Liver (tissue), 9 donors: Measurements from ENCODE around the gene ADAM19. TPM values are rescaled to one million over a fixed set of nuclear protein-coding genes. Genes with fewer than 3 reads are reported as not detected.
A peak's percentile ranks its signal among the peaks of the same experiment; 100 is the strongest.

Experiments
- DNase-seq: peaks from one replicate; pipeline ENCODE4 v3.0.0-alpha.2; 2017; ENCODE audit warnings: low spot score
- H3K27ac ChIP-seq, 2 donors: one replicate each; pipeline ENCODE4 v1.7.0; 2013; ENCODE audit warnings: inconsistent platforms in 2 of 2, low read length in 2 of 2, control low read depth in 1 of 2, low read depth in 1 of 2, mild to moderate bottlenecking in 1 of 2
- H3K27me3 ChIP-seq, 4 donors: one replicate each; pipeline versions ENCODE4 v1.6.1 to v1.7.0; 2013; ENCODE audit warnings: low read length in 3 of 4, inconsistent platforms in 1 of 4, mild to moderate bottlenecking in 1 of 4, moderate library complexity in 1 of 4; ENCODE audit not compliant: control insufficient read depth in 4 of 4, insufficient read depth in 4 of 4
- H3K36me3 ChIP-seq, 4 donors: one replicate each; pipeline versions ENCODE4 v1.6.1 to v1.7.0; 2013; ENCODE audit warnings: low read length in 3 of 4, mild to moderate bottlenecking in 3 of 4, low read depth in 1 of 4, moderate library complexity in 1 of 4; ENCODE audit not compliant: control insufficient read depth in 4 of 4, insufficient read depth in 3 of 4
- H3K4me1 ChIP-seq, 4 donors: one replicate each; pipeline versions ENCODE4 v1.6.1 to v1.7.0; 2013; ENCODE audit warnings: low read length in 3 of 4, mild to moderate bottlenecking in 3 of 4, moderate library complexity in 1 of 4; ENCODE audit not compliant: control insufficient read depth in 4 of 4, insufficient read depth in 4 of 4
- H3K4me3 ChIP-seq, 3 donors: one replicate each; pipeline versions ENCODE4 v1.6.1 to v1.7.0; 2013; ENCODE audit warnings: low read length in 3 of 3, control low read depth in 1 of 3, low read depth in 1 of 3, mild to moderate bottlenecking in 1 of 3
- H3K9ac ChIP-seq, 2 donors: one replicate each; pipeline ENCODE4 v1.7.0; 2013; ENCODE audit warnings: low read length in 2 of 2, mild to moderate bottlenecking in 2 of 2, moderate library complexity in 2 of 2, control low read depth in 1 of 2, low read depth in 1 of 2
- H3K9me3 ChIP-seq, 4 donors: one replicate each; pipeline versions ENCODE4 v1.6.1 to v1.7.0; 2013; ENCODE audit warnings: low read length in 3 of 4; ENCODE audit not compliant: control insufficient read depth in 4 of 4
- EGR1 ChIP-seq, 2 donors: IDR thresholded peaks; 2 replicates each; pipeline ENCODE4 v1.6.1; 2016 to 2018; ENCODE audit warnings: antibody characterized with exemption in 2 of 2, low read depth in 2 of 2
- FOXA1 ChIP-seq: IDR thresholded peaks from 2 replicates; pipeline ENCODE4 v1.6.1; 2016; ENCODE audit warnings: antibody characterized with exemption
- HNF4G ChIP-seq: IDR thresholded peaks from 2 replicates; pipeline ENCODE4 v1.6.1; 2016; ENCODE audit warnings: antibody characterized with exemption
- RXRA ChIP-seq, 2 donors: IDR thresholded peaks; 2 replicates each; pipeline ENCODE4 v1.6.1; 2017 to 2018; ENCODE audit warnings: antibody characterized with exemption in 2 of 2, mild to moderate bottlenecking in 1 of 2
- SP1 ChIP-seq: IDR thresholded peaks from 2 replicates; pipeline ENCODE4 v1.6.1; 2018; ENCODE audit warnings: antibody characterized with exemption, mild to moderate bottlenecking
- TAF1 ChIP-seq: conservative IDR thresholded peaks from 2 replicates; pipeline ENCODE4 v1.6.1; 2016; ENCODE audit warnings: antibody characterized with exemption, mild to moderate bottlenecking
- YY1 ChIP-seq: IDR thresholded peaks from 2 replicates; pipeline ENCODE4 v1.6.1; 2016; ENCODE audit warnings: antibody characterized with exemption, mild to moderate bottlenecking
- WGBS: extraction: QIAGEN DNeasy Blood & Tissue Kit; methylation state at CpG from one replicate; pipeline ENCODE4 v1.1.7; 2013; 5-methylcytosine and 5-hydroxymethylcytosine counted together
- polyA plus RNA-seq, 2 donors: library from polyadenylated mRNA; stranded (reverse) in 1 of 2; unstranded in 1 of 2; fragments of 200-250 nt in 1 of 2; fragments of >200 nt in 1 of 2; fragmentation: Nextera tagmentation in 1 of 2; extraction: Ambion mirVana in 1 of 2; gene quantifications; one replicate each; pipeline versions ENCODE4 v1.2.1 to v1.2.3, GENCODE V29; 2013 to 2015
- total RNA-seq, 2 donors: library from RNA; depleted of rRNA; stranded (reverse); fragments of >200 nt; gene quantifications; one replicate each; pipeline ENCODE4 v1.2.3, GENCODE V29; 2014
- TF ChIP-seq, protein P1 (sequence below): fragments of 150-350 bp; IDR thresholded peaks from 2 replicates; pipeline ENCODE4 v1.5.1; 2017; ENCODE audit warnings: improper control_type of control experiment, low read depth, low read length; ENCODE audit not compliant: missing input control
- TF ChIP-seq, protein P2 (sequence below): IDR thresholded peaks from 2 replicates; pipeline ENCODE4 v1.6.1; 2016; ENCODE audit warnings: antibody characterized with exemption
- donor health status: healthy.
- donor health status: healthy.
- donor health status: healthy.
- donor health status: healthy.
- donor health status: healthy.

Gene ADAM19
- total and polyA plus RNA-seq, 4 donors = 2.4 to 7.1 (median 2.9) TPM

DNA sequence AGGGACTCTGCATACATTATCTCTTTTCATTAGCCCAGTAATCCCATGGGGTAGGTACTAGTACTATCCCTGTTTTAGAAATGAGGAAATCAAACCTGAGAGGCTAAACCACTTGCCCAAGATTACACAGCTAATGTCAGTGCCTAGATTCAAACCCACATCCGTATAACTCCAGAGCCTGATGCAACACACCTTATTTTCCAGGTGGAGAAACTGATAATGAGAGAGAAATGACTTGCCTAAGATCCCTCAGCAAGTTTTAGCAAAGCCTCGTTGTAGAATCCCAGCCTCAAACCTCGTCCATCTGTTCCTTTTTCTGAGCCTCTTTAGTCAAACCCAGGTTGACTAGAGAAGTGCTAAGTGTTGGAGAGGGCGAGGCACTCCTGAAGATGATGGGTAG is 1.1 kb upstream of the ADAM19 start:
- peaks cover 0 to 13% (median 7%) of the 10 kb centered on the region in 4 donors for H3K4me1 ChIP-seq
- H3K36me3 ChIP-seq = no peaks in the 10 kb centered on the region
- H3K9ac ChIP-seq = no peak overlapping the region
- H3K4me3 ChIP-seq = no peak overlapping the region
- no peaks in the 10 kb centered on the region for H3K27me3 ChIP-seq
- WGBS = 86% methylated on average over 4 of the region's 4 CpGs
- H3K27ac ChIP-seq = no peak overlapping the region
- no peaks in the 10 kb centered on the region for H3K9me3 ChIP-seq
- TF ChIP-seq TAF1 = no peak
- TF ChIP-seq RXRA (IDR thresholded peaks at IDR 0.05) = no peak
- TF ChIP-seq, protein P1, sequence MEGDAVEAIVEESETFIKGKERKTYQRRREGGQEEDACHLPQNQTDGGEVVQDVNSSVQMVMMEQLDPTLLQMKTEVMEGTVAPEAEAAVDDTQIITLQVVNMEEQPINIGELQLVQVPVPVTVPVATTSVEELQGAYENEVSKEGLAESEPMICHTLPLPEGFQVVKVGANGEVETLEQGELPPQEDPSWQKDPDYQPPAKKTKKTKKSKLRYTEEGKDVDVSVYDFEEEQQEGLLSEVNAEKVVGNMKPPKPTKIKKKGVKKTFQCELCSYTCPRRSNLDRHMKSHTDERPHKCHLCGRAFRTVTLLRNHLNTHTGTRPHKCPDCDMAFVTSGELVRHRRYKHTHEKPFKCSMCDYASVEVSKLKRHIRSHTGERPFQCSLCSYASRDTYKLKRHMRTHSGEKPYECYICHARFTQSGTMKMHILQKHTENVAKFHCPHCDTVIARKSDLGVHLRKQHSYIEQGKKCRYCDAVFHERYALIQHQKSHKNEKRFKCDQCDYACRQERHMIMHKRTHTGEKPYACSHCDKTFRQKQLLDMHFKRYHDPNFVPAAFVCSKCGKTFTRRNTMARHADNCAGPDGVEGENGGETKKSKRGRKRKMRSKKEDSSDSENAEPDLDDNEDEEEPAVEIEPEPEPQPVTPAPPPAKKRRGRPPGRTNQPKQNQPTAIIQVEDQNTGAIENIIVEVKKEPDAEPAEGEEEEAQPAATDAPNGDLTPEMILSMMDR = no peak
- no peak for DNase-seq

DNA sequence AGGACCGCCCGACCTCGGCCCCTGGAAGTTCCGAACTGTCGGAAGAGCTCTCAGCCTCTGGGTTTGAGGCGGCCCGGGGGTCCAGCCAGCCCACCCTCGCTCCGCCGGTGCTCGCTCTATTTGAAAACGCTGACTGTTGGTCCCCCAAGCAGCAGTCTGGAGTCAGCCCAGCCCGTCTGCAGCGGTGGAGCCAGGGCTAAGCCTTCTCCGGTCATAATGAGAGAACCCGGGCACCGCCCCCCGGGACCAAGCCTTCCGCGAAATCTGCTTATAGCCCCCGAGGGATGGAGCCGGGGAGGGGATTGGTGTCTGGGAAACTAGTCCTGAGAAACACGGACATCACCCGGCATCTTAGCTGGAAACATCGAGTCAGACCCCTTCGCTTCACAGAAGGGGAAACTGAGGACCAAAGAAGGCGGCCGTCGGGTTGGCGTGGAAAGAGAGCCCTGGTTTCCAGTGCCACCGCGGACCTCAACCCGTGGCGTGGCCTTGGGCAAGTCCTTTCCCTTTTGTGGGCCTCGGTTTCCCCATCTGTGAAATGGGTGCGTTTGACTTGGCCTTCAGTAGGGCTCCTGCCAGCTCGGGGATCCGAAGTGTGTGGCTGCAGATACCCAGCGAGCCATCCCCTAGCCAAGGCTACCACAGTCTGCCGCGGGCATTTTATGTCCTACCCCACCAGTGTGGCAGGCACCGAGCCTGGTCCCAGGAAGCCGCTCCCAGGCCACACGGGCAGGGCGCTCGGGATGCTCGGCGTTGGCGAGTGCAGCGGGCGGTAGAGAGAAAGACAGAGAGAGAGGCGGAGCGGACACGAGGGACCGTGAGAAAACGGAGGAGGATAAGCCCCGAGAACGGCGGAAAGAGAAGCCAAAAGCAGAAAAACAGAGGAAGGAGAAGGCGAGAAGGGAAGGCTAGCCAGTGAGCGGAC is 857 bp downstream of the ADAM19 start:
- Histone ChIP-seq H3K9ac (peak overlapping the region in 1 of 2 donors; percentile 17), H3K27ac (peak overlapping the region; percentile 33 to 45), H3K27me3 (no peaks in the 10 kb centered on the region), H3K9me3 (no peaks in the 10 kb centered on the region), H3K36me3 (no peaks in the 10 kb centered on the region), H3K4me1 (peaks cover 0 to 13% (median 7%) of the 10 kb centered on the region in 4 donors), H3K4me3 (peak overlapping the region; percentile 62 to 84 (median 82))
- no peak for DNase-seq
- WGBS = 18% methylated on average over 61 of the region's 61 CpGs
- TF ChIP-seq YY1 = no peak
- TF ChIP-seq TAF1 = no peak
- TF ChIP-seq FOXA1 = no peak
- TF ChIP-seq SP1 = no peak
- TF ChIP-seq, protein P2, sequence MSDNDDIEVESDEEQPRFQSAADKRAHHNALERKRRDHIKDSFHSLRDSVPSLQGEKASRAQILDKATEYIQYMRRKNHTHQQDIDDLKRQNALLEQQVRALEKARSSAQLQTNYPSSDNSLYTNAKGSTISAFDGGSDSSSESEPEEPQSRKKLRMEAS = no peak
- no peak for TF ChIP-seq EGR1 (IDR thresholded peaks at IDR 0.05; ENCODE audit: low read depth in 2 of 2)
- TF ChIP-seq, protein P1 = no peak

DNA sequence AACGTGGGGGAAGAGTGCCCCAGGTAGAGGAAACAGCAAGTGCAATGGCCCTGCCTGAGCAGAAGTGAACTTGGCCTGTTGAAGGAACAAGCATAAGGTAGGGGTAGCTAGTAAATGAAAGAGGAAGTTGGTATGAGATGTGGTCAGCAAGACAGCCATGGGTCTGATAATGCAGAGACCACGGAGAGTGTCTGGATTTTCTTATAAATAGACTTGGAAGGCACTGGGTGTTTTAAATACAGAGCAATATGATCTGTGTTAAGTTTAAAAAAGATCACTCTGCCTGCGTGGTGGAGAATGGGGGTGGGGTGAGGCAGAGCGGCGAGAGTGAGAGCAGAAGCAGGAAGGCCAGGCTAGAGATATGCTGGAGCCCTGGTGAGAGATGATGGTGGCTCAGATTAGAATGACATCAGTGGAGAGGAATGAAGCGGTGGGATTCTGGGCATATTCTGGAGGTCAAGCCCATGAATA is 4.2 kb downstream of the ADAM19 start:
- no peak overlapping the region for H3K9ac ChIP-seq
- H3K27me3 ChIP-seq = no peaks in the 10 kb centered on the region
- no peaks in the 10 kb centered on the region for H3K9me3 ChIP-seq
- H3K4me1 ChIP-seq = peaks cover 0 to 13% (median 7%) of the 10 kb centered on the region in 4 donors
- DNase-seq = no peak
- 54% methylated on average over 6 of the region's 6 CpGs for WGBS
- no peak overlapping the region for H3K4me3 ChIP-seq
- no peak overlapping the region for H3K27ac ChIP-seq
- H3K36me3 ChIP-seq = no peaks in the 10 kb centered on the region
- no peak for TF ChIP-seq HNF4G
- TF ChIP-seq, protein P2 = no peak
